ENCODE data around the gene SPNS2.

GRCh38 chr17:4542003-4542725, 43.5 kb downstream of the SPNS2 start:
- TF ChIP-seq, protein P1, sequence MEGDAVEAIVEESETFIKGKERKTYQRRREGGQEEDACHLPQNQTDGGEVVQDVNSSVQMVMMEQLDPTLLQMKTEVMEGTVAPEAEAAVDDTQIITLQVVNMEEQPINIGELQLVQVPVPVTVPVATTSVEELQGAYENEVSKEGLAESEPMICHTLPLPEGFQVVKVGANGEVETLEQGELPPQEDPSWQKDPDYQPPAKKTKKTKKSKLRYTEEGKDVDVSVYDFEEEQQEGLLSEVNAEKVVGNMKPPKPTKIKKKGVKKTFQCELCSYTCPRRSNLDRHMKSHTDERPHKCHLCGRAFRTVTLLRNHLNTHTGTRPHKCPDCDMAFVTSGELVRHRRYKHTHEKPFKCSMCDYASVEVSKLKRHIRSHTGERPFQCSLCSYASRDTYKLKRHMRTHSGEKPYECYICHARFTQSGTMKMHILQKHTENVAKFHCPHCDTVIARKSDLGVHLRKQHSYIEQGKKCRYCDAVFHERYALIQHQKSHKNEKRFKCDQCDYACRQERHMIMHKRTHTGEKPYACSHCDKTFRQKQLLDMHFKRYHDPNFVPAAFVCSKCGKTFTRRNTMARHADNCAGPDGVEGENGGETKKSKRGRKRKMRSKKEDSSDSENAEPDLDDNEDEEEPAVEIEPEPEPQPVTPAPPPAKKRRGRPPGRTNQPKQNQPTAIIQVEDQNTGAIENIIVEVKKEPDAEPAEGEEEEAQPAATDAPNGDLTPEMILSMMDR (IDR thresholded peaks at IDR 0.05): no peak
- no peak for TF ChIP-seq POLR2A (IDR thresholded peaks at IDR 0.05)

Data from Peyer's patch (tissue), 4 donors.